HG02870 (cell line): ENCODE results near the gene MAP4K1.

ENCODE experiments used
- ATAC-seq: cut with Tn5 transposase; IDR thresholded peaks from one replicate; pipeline ENCODE4 v1.9.1; 2021; ENCODE audit warnings: mild to moderate bottlenecking, moderate library complexity; ENCODE audit not compliant: unreplicated experiment

Gene MAP4K1

GRCh38 chr19:38617764-38618589, at the start of gene MAP4K1:
MAP4K1 (minus strand) TSS chr19:38617953; CDS start chr19:38617895, 58 bp downstream.
- ATAC-seq, result peak; percentile 43

DNA sequence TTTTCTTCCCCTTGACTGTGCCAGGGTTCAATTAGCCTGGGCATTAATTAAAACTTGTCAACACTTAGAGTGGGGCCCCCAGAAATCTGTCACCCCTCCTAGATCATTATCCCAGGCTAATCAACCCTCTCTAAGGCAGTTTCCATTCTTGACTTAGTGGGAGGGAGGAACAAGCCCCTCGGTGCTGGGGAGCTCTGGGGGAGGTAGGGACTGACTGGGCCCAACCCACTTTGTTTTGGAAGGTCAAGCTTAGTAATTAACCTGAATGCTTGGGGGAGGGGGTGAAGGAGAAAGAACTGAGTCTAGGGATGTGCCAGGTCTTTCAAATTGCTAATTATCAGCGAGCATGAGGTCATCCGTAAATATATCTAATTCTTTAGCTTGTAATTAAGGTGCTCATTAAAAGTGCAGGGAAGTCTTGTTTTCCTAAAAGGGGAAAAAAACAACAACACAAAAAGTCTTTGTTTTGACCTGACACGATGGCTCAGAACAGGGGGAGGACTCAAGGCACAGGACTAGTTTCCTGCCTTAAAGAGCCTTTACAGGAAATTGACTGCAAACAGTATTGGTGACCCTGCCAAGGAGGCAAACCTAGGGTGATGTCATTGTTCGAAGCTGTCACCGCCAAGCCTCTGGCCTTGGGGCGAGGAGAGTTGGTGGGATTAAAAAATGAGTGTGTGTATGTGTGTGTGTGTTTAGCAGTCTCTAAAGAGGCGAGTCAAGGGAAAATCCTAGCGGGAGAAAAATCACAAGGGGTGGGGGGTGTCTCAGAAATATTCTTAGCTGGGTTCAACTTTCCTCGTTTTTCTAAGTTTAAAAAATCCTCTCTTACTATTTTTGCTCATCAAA, 49.1 kb upstream of the MAP4K1 start:
- ATAC-seq, result no peak

- ATAC-seq, result no peak
Measured at GRCh38 chr19:38665950-38666662, 48.4 kb upstream of the MAP4K1 start.

- ATAC-seq, result no peak
Measured at GRCh38 chr19:38665219-38665931, 47.6 kb upstream of the MAP4K1 start.

DNA sequence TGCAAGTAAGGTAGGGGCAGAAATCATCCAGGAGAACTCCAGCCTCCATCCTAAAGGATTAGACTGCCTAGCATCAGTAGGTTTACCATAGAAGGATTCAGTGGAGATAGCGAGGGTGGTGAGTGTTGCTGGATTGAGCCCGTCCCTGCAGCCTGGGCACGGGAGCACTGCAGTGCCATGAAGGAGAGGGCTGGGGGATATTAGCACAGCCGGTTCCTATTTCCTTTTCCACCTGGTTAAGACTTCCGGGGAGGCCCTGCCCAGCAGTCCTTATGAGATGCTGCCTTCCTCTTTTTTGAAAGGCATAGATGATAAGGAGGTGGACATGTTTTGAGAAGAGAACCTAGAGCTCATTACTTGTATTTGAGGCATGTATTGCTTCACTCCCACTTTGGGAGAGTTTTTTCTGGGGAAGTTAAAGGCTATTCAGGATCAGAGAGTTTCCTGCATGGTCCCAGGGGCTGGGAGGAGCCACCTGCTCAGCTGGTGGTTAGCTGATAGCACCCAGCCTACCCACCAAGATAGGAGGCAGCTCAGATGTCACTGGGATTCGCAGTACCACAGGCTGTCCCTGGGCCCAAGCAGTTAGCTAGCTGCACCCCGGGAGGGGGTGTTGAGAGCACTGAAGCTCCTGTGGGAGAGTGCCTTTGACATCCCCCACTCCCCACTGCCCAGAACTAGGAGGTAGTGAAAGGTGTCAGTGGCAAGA, 46.9 kb upstream of the MAP4K1 start:
- no peak for ATAC-seq

DNA sequence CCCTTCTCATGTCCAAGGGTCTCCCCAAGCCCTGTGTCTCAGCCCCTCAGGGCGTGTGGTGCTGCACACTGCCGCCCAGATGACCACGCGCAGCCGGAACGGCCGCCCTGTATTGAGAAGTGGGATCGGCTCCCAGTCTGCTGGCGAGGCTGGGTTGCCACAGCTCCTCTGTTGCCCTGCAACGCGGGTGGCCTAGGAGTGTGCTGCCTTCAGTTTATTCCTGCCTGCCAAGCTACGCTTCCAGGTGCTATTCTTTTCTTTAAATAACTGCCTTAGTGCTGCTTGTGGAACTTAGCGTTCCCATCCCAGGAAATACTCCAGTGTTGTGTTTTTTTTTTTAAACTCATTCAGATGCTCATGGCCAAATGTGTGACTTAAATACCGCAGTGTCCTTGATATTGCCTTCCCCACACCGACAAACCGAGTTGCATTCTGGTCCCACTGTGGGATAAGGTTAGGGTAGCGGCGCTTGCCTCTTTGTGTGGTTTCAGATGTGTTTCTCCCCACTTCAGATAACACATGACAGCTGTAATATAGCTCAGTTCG, 46.3 kb upstream of the MAP4K1 start:
- ATAC-seq, result no peak

- no peak for ATAC-seq
Measured at GRCh38 chr19:38663156-38663651, 45.5 kb upstream of the MAP4K1 start.

- ATAC-seq, result no peak
Measured at GRCh38 chr19:38662537-38663155, 44.9 kb upstream of the MAP4K1 start.

DNA sequence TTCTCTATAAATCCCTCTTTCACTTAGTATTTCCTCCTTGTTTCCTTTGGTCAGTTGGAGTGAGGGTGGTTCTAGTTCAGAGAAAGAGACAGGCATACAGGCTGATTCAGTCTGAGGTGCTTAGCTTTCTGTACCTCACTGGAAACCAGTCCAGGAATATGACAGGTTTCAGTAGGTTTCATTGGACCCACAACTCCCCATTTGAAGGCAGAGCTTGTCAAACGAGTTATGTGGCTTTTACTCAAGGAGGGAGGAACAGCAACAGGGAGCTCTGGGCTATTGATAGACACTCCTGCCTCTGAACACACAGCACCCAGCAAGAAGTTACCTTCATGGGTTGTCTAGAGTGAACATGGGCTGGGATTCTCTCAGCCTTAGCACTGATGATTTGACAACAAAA, 44.2 kb upstream of the MAP4K1 start:
- ATAC-seq, result no peak

DNA sequence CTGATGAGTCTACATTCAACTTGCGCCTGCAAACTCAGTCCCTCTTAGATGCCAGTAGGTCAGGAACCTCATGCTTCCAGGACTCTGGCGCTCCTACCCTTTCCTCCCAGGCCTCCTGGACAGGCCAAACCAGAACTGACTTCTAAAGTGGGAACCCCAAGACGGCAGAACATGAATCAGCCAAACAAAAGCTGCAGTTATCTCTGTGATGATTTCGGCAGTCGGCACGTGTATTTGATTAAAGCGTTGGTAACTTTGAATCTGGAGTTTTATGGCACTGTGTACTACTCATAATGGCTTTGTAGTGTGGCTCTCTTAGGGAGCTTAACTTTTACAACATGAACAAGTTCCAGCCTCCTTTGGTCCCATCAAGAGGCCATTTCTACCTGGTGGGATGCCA, 43.4 kb upstream of the MAP4K1 start:
- ATAC-seq, result no peak

GRCh38 chr19:38660724-38661123, 43.0 kb upstream of the MAP4K1 start:
- no peak for ATAC-seq

GRCh38 chr19:38658462-38659306, 40.9 kb upstream of the MAP4K1 start:
- ATAC-seq, result no peak

DNA sequence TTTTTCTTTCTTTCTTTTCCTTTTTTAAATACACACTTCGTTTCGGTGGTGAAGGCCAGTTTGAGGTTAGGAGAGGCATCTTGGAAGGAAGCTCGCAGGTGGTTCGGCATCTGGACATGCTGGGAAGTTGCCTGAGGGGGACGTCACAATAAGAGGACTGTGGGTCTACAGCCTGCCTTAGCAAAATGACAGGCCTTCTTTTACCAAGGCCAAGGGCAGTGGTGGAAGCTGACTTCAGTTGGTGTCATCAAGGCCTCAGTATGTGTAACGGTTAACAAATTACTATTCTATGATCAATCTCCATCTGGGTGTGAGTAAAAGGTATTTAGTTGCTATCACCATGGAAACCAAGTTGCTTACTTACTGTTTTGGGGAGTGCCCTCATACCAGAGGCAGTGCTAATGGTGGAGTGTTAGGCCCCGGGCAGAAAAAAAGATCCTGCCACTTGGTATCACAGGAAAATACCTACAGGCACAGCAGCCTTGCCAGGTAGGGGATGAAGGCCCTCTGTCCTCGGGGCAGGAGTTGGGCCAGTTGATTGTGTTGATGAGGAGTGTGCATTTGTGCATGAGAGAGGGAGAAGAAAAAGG, 40.0 kb upstream of the MAP4K1 start:
- no peak for ATAC-seq

DNA sequence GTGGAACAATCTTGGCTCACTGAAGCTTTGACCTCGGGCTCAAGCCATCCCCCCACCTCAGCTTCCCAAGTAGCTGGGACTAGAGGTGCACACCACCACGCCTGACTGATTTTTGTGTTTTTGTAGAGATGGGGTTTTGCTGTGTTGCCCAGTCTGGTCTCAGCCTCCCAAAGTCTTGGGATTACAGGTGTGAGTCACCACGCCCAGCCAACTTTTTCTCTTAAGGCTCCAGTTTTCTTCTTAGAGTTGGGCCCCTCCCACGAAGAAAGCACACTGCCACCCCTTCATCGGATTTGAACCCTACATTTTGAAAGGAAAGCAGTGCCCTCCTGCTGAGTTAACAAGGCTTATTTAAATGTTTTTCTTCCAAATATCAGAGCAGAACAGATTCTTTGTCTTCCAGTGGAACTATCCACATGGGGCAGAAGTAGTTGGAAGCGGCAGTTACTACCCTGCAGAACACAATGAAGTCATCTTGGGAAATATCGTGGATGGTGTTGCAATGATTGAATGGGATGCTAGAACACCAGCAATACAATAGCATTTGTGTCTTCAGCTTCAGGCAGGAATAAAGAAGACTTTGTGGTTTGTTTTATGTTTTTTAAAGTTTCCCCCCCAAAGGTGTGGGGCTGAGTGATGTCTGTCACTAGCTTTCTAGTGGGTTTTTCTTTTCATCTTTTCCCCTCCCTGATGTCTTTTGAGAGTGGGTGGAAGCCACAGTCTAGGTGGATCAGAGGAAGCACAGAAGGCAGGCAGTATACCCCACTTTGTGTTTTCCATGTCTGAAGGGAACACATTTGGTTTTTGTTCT, 38.6 kb upstream of the MAP4K1 start:
- no peak for ATAC-seq

- peak; percentile 48 for ATAC-seq
Measured at GRCh38 chr19:38655148-38655824, 37.5 kb upstream of the MAP4K1 start.

DNA sequence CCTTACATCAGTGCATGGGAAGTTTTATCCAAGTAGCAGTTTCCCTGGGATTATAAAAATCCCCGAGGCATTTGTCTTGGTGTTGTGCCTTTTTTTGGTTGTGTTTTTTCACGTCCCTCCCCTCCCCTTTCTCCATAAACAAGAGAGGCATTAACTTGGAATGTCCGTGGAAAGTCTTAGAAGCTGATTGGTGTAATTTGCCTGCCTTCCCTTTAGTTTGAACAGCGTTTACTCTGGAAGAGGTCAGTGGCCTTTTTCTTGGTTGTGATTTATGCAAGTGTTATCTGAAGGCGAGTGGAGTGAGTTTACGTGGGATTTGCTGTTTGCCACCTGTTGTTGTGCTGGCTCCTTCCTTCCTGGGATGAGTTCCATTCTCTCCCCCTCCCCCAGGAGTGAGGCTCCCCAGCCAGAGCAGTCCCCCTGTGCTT, 36.9 kb upstream of the MAP4K1 start:
- ATAC-seq, result no peak
